GM10248 (cell line): ENCODE measurements around the gene DOCK6.

Experiments used
- CTCF ChIA-PET: fragments of 300-600 bp; sonication (Branson Sonifier 250); formaldehyde crosslinking; extraction: SDS; loops from one replicate; lab custom pipeline; 2021; ENCODE audit warnings: antibody characterized with exemption; lab: Yijun Ruan, JAX
- POLR2A ChIA-PET: fragments of 350-650 bp; sonication (Branson Sonifier 250); formaldehyde crosslinking; extraction: SDS; loops from one replicate; lab custom pipeline; 2020; ENCODE audit warnings: antibody characterized with exemption; lab: Yijun Ruan, JAX
- DNase-seq: peaks from one replicate; pipeline ENCODE4 v3.0.0; 2012; ENCODE audit errors: extremely low spot score
- TF ChIP-seq, protein P1 (sequence below): IDR thresholded peaks from 2 replicates; pipeline ENCODE4 v1.5.1; 2012; ENCODE audit warnings: mild to moderate bottlenecking, low read depth; ENCODE audit errors: extremely low read depth, missing control alignments, control extremely low read depth

Gene DOCK6

GRCh38 chr19:11257846-11258380, 4.4 kb downstream of the DOCK6 start:
- no peak for DNase-seq
- TF ChIP-seq, protein P1, sequence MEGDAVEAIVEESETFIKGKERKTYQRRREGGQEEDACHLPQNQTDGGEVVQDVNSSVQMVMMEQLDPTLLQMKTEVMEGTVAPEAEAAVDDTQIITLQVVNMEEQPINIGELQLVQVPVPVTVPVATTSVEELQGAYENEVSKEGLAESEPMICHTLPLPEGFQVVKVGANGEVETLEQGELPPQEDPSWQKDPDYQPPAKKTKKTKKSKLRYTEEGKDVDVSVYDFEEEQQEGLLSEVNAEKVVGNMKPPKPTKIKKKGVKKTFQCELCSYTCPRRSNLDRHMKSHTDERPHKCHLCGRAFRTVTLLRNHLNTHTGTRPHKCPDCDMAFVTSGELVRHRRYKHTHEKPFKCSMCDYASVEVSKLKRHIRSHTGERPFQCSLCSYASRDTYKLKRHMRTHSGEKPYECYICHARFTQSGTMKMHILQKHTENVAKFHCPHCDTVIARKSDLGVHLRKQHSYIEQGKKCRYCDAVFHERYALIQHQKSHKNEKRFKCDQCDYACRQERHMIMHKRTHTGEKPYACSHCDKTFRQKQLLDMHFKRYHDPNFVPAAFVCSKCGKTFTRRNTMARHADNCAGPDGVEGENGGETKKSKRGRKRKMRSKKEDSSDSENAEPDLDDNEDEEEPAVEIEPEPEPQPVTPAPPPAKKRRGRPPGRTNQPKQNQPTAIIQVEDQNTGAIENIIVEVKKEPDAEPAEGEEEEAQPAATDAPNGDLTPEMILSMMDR: no peak
- ChIA-PET POLR2A (no interaction called here), CTCF (interaction anchor here (3.2 kb wide), 1 partner anchor 14 kb away, joined by 12 read pairs; no protein-coding TSS in a partner anchor)

GRCh38 chr19:11256189-11256588, 6.1 kb downstream of the DOCK6 start:
- TF ChIP-seq, protein P1: no peak
- DNase-seq: no peak
- ChIA-PET POLR2A (no interaction called here), CTCF (interaction anchor here (1.1 to 3.2 kb wide), 6 partner anchors 10 to 130 kb away, joined by 3 to 12 read pairs (median 4); no protein-coding TSS in a partner anchor)

DNA sequence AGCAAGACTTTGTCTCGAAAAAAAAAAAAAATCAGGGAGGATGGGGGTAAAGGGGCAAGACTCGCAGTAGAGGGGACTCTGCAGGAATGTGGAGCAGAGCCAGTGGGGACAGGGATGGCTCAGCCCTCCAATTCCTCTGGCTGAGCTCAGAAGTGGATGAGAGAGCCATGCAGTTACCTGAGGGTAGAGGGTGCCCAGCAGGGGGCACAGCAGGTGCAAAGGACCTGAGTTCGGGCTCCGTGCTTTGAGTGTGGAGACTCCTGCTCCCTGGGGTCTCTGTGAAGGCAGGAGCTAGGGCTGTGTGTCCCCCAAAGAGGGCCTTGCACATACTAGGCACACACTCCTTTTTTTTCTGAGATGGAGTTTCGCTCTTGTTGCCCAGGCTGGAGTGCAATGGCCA, 7.7 kb downstream of the DOCK6 start:
- TF ChIP-seq, protein P1: no peak
- POLR2A ChIA-PET: no interaction called here
- DNase-seq: no peak
- CTCF ChIA-PET: interaction anchor here (1.1 to 2.0 kb wide), 4 partner anchors 12 to 37 kb away, joined by 3 to 8 read pairs (median 4); no protein-coding TSS in a partner anchor

- no peak for DNase-seq
- ChIA-PET CTCF (interaction anchor here (1.0 to 1.3 kb wide), 2 partner anchors 9 to 41 kb away, joined by 3 to 5 read pairs; no protein-coding TSS in a partner anchor), POLR2A (no interaction called here)
- TF ChIP-seq, protein P1: no peak
These were observed 9.5 kb downstream of the DOCK6 start for GRCh38 chr19:11252665-11253355.

GRCh38 chr19:11251650-11252314, 10.5 kb downstream of the DOCK6 start:
- TF ChIP-seq, protein P1: no peak
- POLR2A ChIA-PET: no interaction called here
- CTCF ChIA-PET: interaction anchor here (1.0 to 1.9 kb wide), 4 partner anchors 8 to 231 kb away, joined by 4 to 5 read pairs (median 4); no protein-coding TSS in a partner anchor
- no peak for DNase-seq

GRCh38 chr19:11251217-11251616, 11.1 kb downstream of the DOCK6 start:
- POLR2A ChIA-PET: no interaction called here
- TF ChIP-seq, protein P1: no peak
- CTCF ChIA-PET: interaction anchor here (1.0 to 1.9 kb wide), 3 partner anchors 8 to 232 kb away, joined by 4 read pairs; no protein-coding TSS in a partner anchor
- DNase-seq: no peak
